Peyer's patch (tissue), 4 donors: ENCODE measurements around the gene ATF2.

Experiments used
- POLR2A ChIP-seq, 2 donors: fragments of 450-650 bp; IDR thresholded peaks; one replicate each; pipeline ENCODE4 v1.5.1; 2017; ENCODE audit warnings: antibody characterized with exemption in 2 of 2, mild to moderate bottlenecking in 2 of 2, moderate library complexity in 2 of 2
- TF ChIP-seq, protein P1 (sequence below), 6 experiments: fragments of 450-650 bp in 4 of 6; fragments of 200-600 bp in 2 of 6; sonication (generic) in 1 of 6; IDR thresholded peaks; one replicate each; pipeline ENCODE4 v1.5.1; 2017 to 2019; ENCODE audit warnings: antibody characterized with exemption in 6 of 6, mild to moderate bottlenecking in 3 of 6, moderate library complexity in 1 of 6

DNA sequence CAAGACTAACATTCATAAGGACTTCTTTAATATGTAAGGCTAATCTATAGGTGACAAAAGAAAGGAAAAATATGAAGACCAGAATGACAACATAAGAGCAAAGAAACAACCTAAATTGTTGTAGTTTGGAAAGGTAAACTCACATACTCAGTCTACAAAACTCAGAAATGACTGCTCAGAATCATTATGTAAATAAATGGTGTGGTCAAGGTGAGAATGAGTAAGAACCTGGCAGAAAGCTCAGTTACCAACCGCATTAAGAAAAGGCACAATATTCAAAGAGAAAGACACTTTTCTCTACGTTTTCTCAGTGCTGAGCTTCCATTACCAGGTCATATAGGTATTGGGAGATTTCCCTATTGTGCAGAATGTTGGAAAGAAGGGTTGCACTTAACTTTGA is 15.8 kb downstream of the ATF2 start:
- TF ChIP-seq POLR2A (IDR thresholded peaks at IDR 0.05): no peak
- TF ChIP-seq, protein P1, sequence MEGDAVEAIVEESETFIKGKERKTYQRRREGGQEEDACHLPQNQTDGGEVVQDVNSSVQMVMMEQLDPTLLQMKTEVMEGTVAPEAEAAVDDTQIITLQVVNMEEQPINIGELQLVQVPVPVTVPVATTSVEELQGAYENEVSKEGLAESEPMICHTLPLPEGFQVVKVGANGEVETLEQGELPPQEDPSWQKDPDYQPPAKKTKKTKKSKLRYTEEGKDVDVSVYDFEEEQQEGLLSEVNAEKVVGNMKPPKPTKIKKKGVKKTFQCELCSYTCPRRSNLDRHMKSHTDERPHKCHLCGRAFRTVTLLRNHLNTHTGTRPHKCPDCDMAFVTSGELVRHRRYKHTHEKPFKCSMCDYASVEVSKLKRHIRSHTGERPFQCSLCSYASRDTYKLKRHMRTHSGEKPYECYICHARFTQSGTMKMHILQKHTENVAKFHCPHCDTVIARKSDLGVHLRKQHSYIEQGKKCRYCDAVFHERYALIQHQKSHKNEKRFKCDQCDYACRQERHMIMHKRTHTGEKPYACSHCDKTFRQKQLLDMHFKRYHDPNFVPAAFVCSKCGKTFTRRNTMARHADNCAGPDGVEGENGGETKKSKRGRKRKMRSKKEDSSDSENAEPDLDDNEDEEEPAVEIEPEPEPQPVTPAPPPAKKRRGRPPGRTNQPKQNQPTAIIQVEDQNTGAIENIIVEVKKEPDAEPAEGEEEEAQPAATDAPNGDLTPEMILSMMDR (IDR thresholded peaks at IDR 0.05): no peak
